Brain microvascular endothelial cell (primary cell): Measurements from ENCODE around the gene EPHA6.

Source experiments
- DNase-seq: peaks from one replicate; pipeline ENCODE4 v3.0.0-alpha.2; 2020
- H3K27ac ChIP-seq: fragments of 250-450 bp; sonication (Bioruptor Pico); 2 replicates; pipeline ENCODE4 v1.5.1; 2020; ENCODE audit warnings: mild to moderate bottlenecking, moderate library complexity
- H3K27me3 ChIP-seq: fragments of 250-450 bp; sonication (Bioruptor Pico); replicated peaks from 2 replicates; pipeline ENCODE4 v1.5.1; 2020; ENCODE audit warnings: mild to moderate bottlenecking
- H3K36me3 ChIP-seq: fragments of 250-450 bp; sonication (Bioruptor Pico); replicated peaks from 2 replicates; pipeline ENCODE4 v1.5.1; 2020; ENCODE audit warnings: mild to moderate bottlenecking
- H3K4me3 ChIP-seq: 2 replicates; pipeline ENCODE4 v1.5.1; 2011; ENCODE audit warnings: low read depth, mild to moderate bottlenecking, control low read depth, low read length, moderate library complexity
- in situ Hi-C: cut with HindIII; loops from 2 replicates; pipeline ENCODE4 v1.10.0; 2017; ENCODE audit warnings: low sequenced_read_pairs, low pct_ligation_motif_present
- TF ChIP-seq, protein P1 (sequence below): IDR thresholded peaks from 2 replicates; pipeline ENCODE4 v1.5.1; 2011; ENCODE audit warnings: low read depth, mild to moderate bottlenecking, moderate library complexity, low read length, control low read depth, inconsistent platforms; ENCODE audit errors: missing control alignments

The EPHA6 gene

GRCh38 chr3:97235179-97235578 lies 420.8 kb downstream of the EPHA6 start:
- in situ Hi-C loops = no loop called here
- H3K27me3 ChIP-seq = no peaks in the 10 kb centered on the region
- H3K4me3 ChIP-seq = no peak overlapping the region
- TF ChIP-seq, protein P1, sequence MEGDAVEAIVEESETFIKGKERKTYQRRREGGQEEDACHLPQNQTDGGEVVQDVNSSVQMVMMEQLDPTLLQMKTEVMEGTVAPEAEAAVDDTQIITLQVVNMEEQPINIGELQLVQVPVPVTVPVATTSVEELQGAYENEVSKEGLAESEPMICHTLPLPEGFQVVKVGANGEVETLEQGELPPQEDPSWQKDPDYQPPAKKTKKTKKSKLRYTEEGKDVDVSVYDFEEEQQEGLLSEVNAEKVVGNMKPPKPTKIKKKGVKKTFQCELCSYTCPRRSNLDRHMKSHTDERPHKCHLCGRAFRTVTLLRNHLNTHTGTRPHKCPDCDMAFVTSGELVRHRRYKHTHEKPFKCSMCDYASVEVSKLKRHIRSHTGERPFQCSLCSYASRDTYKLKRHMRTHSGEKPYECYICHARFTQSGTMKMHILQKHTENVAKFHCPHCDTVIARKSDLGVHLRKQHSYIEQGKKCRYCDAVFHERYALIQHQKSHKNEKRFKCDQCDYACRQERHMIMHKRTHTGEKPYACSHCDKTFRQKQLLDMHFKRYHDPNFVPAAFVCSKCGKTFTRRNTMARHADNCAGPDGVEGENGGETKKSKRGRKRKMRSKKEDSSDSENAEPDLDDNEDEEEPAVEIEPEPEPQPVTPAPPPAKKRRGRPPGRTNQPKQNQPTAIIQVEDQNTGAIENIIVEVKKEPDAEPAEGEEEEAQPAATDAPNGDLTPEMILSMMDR = no peak
- DNase-seq = no peak
- H3K36me3 ChIP-seq = no peaks in the 10 kb centered on the region
- H3K27ac ChIP-seq = no peak overlapping the region

- in situ Hi-C loops = no loop called here
- no peaks in the 10 kb centered on the region for H3K36me3 ChIP-seq
- no peaks in the 10 kb centered on the region for H3K27me3 ChIP-seq
- no peak overlapping the region for H3K27ac ChIP-seq
- TF ChIP-seq, protein P1 = no peak
- no peak for DNase-seq
- no peak overlapping the region for H3K4me3 ChIP-seq
Observed at GRCh38 chr3:97235611-97236315, 421.4 kb downstream of the EPHA6 start.

DNA sequence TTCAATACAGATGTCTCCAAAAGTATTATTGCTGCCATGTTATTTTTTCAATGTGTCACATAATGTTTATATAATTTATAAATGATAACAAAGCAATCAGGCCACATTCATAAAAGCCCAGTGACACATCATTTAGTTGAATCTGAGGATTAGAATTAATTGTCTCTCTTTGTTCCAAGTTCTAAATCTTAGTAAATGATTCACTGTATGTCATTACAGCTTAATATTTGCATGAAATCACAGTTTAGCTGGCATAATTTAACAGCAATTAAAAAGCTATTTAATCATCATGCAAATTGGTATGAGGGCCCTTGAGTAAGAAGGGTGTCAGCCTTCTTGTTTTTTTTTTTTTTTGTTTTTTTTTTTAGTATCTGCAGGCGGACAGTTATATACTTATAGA lies 427.0 kb downstream of the EPHA6 start:
- H3K4me3 ChIP-seq = no peak overlapping the region
- H3K27me3 ChIP-seq = no peaks in the 10 kb centered on the region
- in situ Hi-C loops = no loop called here
- H3K27ac ChIP-seq = no peak overlapping the region
- no peak for DNase-seq
- H3K36me3 ChIP-seq = no peaks in the 10 kb centered on the region
- TF ChIP-seq, protein P1 = no peak

GRCh38 chr3:97245201-97245910 lies 431.0 kb downstream of the EPHA6 start:
- no peaks in the 10 kb centered on the region for H3K36me3 ChIP-seq
- DNase-seq = no peak
- TF ChIP-seq, protein P1 = no peak
- no peaks in the 10 kb centered on the region for H3K27me3 ChIP-seq
- in situ Hi-C loops = no loop called here
- H3K4me3 ChIP-seq = no peak overlapping the region
- no peak overlapping the region for H3K27ac ChIP-seq

DNA sequence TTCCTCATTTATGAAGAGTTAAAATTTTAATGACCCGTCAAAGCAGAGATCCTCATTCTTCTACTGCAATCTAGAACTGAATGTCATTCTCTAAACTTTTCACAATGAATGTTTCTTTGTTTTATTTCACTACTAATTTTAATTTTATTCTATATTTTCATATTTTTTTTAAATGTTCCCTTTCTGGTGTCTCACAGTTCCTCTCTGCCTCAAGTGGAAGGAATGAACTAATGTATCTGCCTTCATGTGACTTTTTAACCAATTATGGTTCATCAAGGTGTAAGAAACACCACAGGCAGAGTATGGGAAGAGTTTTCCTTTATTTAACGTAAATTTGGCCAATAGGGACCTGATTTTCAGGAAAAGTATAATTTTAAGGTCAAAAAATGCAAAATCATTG lies 441.7 kb downstream of the EPHA6 start:
- in situ Hi-C loops = no loop called here
- no peak for DNase-seq
- H3K27me3 ChIP-seq = no peaks in the 10 kb centered on the region
- H3K27ac ChIP-seq = no peak overlapping the region
- H3K36me3 ChIP-seq = no peaks in the 10 kb centered on the region
- H3K4me3 ChIP-seq = no peak overlapping the region
- TF ChIP-seq, protein P1 = no peak
